ENCODE measurements around the gene MYBPC1.

DNA sequence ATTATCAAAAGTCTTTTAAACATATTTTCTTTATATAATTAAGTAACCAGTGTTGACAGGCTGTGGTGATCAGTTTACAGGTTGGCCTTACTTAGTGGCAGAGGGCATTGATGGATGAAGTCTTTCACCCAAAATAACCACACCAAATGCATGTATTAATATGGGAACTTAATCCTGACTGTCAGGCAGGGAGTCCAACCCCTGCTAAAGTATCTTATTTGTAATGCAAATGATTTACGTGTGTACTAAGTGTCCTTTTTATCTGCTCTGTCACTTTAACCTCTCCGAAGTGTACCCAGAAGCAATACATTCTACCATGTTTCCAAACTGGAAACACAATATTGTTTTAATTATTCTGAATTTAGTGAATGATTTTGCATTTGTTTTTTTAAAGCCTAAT lies 1.4 kb downstream of the MYBPC1 start:
- TF ChIP-seq, protein P1, sequence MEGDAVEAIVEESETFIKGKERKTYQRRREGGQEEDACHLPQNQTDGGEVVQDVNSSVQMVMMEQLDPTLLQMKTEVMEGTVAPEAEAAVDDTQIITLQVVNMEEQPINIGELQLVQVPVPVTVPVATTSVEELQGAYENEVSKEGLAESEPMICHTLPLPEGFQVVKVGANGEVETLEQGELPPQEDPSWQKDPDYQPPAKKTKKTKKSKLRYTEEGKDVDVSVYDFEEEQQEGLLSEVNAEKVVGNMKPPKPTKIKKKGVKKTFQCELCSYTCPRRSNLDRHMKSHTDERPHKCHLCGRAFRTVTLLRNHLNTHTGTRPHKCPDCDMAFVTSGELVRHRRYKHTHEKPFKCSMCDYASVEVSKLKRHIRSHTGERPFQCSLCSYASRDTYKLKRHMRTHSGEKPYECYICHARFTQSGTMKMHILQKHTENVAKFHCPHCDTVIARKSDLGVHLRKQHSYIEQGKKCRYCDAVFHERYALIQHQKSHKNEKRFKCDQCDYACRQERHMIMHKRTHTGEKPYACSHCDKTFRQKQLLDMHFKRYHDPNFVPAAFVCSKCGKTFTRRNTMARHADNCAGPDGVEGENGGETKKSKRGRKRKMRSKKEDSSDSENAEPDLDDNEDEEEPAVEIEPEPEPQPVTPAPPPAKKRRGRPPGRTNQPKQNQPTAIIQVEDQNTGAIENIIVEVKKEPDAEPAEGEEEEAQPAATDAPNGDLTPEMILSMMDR (IDR thresholded peaks at IDR 0.05; ENCODE audit: low read depth, low read length), result no peak
- TF ChIP-seq MYC (IDR thresholded peaks at IDR 0.05; ENCODE audit: low read depth, low read length) (no peak), POLR2A (IDR thresholded peaks at IDR 0.05; ENCODE audit: extremely low read depth, insufficient read length) (no peak)
